H7 (cell line): ENCODE measurements around the gene STAP2. TPM values are rescaled to one million over a fixed set of nuclear protein-coding genes. Genes with fewer than 3 reads are reported as not detected.

ENCODE experiments used
- DNase-seq: peaks from one replicate; pipeline ENCODE4 v3.0.0; 2012
- H3K27me3 ChIP-seq: 2 replicates; pipeline ENCODE4 v1.6.0; 2011; ENCODE audit warnings: mild to moderate bottlenecking, low read length; ENCODE audit not compliant: control insufficient read depth, insufficient read depth
- H3K36me3 ChIP-seq: replicated peaks from 2 replicates; pipeline ENCODE4 v1.5.1; 2011; ENCODE audit warnings: low read length; ENCODE audit not compliant: control insufficient read depth, insufficient read depth
- H3K4me3 ChIP-seq: 2 replicates; pipeline ENCODE4 v1.5.1; 2011; ENCODE audit warnings: low read depth, mild to moderate bottlenecking, control low read depth, low read length, moderate library complexity; ENCODE audit not compliant: insufficient read depth
- total RNA-seq: library from RNA; depleted of rRNA; stranded (reverse); fragments of >200 nt; shearing (Covaris generic); gene quantifications from 2 replicates; pipeline ENCODE4 v1.2.3, GENCODE V29; 2014

STAP2 gene
- total RNA-seq, 1 experiment from 2014 or later: 14.2 TPM

- peak; percentile 66 for DNase-seq
- Histone ChIP-seq H3K4me3 (no peak overlapping the region), H3K27me3 (no peaks in the 10 kb centered on the region), H3K36me3 (peaks cover 5% of the 10 kb centered on the region)
Measured at GRCh38 chr19:4365341-4365740, 26.7 kb upstream of the STAP2 start.

GRCh38 chr19:4363571-4364304 is 25.1 kb upstream of the STAP2 start:
- Histone ChIP-seq H3K4me3 (no peak overlapping the region), H3K27me3 (no peaks in the 10 kb centered on the region), H3K36me3 (peaks cover 5% of the 10 kb centered on the region)
- DNase-seq: no peak

- no peak overlapping the region for H3K4me3 ChIP-seq
- DNase-seq: peak; percentile 85
- H3K36me3 ChIP-seq: peaks cover 5% of the 10 kb centered on the region
- H3K27me3 ChIP-seq: no peaks in the 10 kb centered on the region
Measured at GRCh38 chr19:4362831-4363545, 24.4 kb upstream of the STAP2 start.

- no peak for DNase-seq
- H3K27me3 ChIP-seq: no peaks in the 10 kb centered on the region
- peaks cover 5% of the 10 kb centered on the region for H3K36me3 ChIP-seq
- no peak overlapping the region for H3K4me3 ChIP-seq
Measured at GRCh38 chr19:4362101-4362828, 23.6 kb upstream of the STAP2 start.

- Histone ChIP-seq H3K4me3 (no peak overlapping the region), H3K36me3 (peaks cover 5% of the 10 kb centered on the region), H3K27me3 (no peaks in the 10 kb centered on the region)
- peak; percentile 87 for DNase-seq
Measured at GRCh38 chr19:4361152-4362046, 22.8 kb upstream of the STAP2 start.

GRCh38 chr19:4360641-4361151 is 22.1 kb upstream of the STAP2 start:
- DNase-seq: peak; percentile 74
- Histone ChIP-seq H3K27me3 (no peaks in the 10 kb centered on the region), H3K36me3 (peaks cover 5% of the 10 kb centered on the region)

GRCh38 chr19:4360081-4360569 is 21.5 kb upstream of the STAP2 start:
- peaks cover 5% of the 10 kb centered on the region for H3K36me3 ChIP-seq
- peak; percentile 40 for DNase-seq

More at GRCh38 chr19:4360641-4361151, 22.1 kb upstream of the STAP2 start:
- no peak overlapping the region for H3K4me3 ChIP-seq

GRCh38 chr19:4359627-4360000 is 21.0 kb upstream of the STAP2 start:
- H3K27me3 ChIP-seq: no peaks in the 10 kb centered on the region
- no peak overlapping the region for H3K4me3 ChIP-seq
- no peak for DNase-seq
- H3K36me3 ChIP-seq: peaks cover 3% of the 10 kb centered on the region

More at GRCh38 chr19:4360081-4360569, 21.5 kb upstream of the STAP2 start:
- Histone ChIP-seq H3K4me3 (no peak overlapping the region), H3K27me3 (no peaks in the 10 kb centered on the region)

- no peak overlapping the region for H3K4me3 ChIP-seq
Measured at GRCh38 chr19:4358709-4359626, 20.3 kb upstream of the STAP2 start.

GRCh38 chr19:4357921-4358326 is 19.3 kb upstream of the STAP2 start:
- DNase-seq: peak; percentile 58
- Histone ChIP-seq H3K36me3 (peaks cover 3% of the 10 kb centered on the region), H3K4me3 (no peak overlapping the region), H3K27me3 (no peaks in the 10 kb centered on the region)

More at GRCh38 chr19:4358709-4359626, 20.3 kb upstream of the STAP2 start:
- Histone ChIP-seq H3K36me3 (peaks cover 3% of the 10 kb centered on the region), H3K27me3 (no peaks in the 10 kb centered on the region)
- peak; percentile 54 for DNase-seq

- peak; percentile 65 for DNase-seq
- Histone ChIP-seq H3K36me3 (peaks cover 3% of the 10 kb centered on the region), H3K4me3 (no peak overlapping the region), H3K27me3 (no peaks in the 10 kb centered on the region)
Measured at GRCh38 chr19:4357095-4357797, 18.6 kb upstream of the STAP2 start.

GRCh38 chr19:4354897-4355296 is 16.3 kb upstream of the STAP2 start:
- H3K36me3 ChIP-seq: peaks cover 1% of the 10 kb centered on the region; the same call in 1 of the 2 replicates
- no peaks in the 10 kb centered on the region for H3K27me3 ChIP-seq
- H3K4me3 ChIP-seq: no peak overlapping the region
- DNase-seq: peak; percentile 44
